ENCODE results near the gene LY6G5B.

GRCh38 chr6:31663126-31663960 lies 6.4 kb upstream of the LY6G5B start:
- no peak for TF ChIP-seq CTCF (IDR thresholded peaks at IDR 0.05)
- TF ChIP-seq POLR2A (IDR thresholded peaks at IDR 0.05) = no peak
